GM10266 (cell line): ENCODE measurements around the gene OR13C4.
"Not testable (repeated sequence)": the region's sequence is repeated elsewhere in the genome, so short reads cannot be mapped to it uniquely, and the experiment has no call there.

Source experiments
- DNase-seq: peaks from one replicate; pipeline ENCODE4 v3.0.0; 2012; ENCODE audit errors: extremely low spot score
- TF ChIP-seq, protein P1 (sequence below): IDR thresholded peaks from 2 replicates; pipeline ENCODE4 v1.5.1; 2012; ENCODE audit warnings: mild to moderate bottlenecking, low read depth; ENCODE audit not compliant: control insufficient read depth, insufficient read depth; ENCODE audit errors: missing control alignments

Gene OR13C4

DNA sequence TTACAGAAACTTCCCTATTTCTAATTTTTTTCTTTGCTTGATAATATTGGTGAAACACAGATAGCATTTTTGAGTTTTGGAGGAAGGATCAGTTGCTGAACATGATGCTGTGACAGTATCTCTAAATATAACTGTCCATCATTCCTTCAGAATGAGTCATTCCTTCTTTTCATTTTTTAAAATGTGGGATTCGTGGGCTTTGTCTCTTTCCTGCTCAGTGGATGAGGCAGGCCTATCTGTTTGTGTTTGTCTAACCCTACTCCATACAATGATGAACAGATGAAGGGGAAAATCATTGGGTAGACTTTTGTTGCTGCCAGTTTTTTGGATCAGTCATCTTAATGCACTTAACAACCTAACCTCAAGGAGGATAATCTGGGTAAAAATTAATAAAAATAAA, 26.3 kb upstream of the OR13C4 start:
- DNase-seq, result no peak
- TF ChIP-seq, protein P1, sequence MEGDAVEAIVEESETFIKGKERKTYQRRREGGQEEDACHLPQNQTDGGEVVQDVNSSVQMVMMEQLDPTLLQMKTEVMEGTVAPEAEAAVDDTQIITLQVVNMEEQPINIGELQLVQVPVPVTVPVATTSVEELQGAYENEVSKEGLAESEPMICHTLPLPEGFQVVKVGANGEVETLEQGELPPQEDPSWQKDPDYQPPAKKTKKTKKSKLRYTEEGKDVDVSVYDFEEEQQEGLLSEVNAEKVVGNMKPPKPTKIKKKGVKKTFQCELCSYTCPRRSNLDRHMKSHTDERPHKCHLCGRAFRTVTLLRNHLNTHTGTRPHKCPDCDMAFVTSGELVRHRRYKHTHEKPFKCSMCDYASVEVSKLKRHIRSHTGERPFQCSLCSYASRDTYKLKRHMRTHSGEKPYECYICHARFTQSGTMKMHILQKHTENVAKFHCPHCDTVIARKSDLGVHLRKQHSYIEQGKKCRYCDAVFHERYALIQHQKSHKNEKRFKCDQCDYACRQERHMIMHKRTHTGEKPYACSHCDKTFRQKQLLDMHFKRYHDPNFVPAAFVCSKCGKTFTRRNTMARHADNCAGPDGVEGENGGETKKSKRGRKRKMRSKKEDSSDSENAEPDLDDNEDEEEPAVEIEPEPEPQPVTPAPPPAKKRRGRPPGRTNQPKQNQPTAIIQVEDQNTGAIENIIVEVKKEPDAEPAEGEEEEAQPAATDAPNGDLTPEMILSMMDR, result no peak

DNA sequence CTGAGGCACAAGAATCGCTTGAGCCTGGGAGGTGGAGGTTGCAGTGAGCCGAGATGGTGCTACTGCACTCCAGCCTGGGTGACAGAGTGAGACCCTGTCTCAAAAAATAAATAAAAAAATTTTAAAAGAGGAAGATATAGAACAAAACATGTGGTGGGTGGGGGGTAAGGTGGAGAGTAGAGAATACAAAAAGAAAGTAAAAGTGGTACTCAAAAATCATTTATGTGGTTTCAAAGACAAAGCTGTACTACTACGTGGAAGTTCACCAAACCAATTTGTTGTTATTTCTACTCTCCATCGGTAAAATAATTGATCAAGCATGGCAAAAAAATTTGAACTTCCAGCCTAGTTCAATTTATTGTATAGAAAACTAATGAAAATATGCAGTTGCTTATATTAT, 17.6 kb upstream of the OR13C4 start:
- TF ChIP-seq, protein P1, result no peak
- DNase-seq, result no peak

DNA sequence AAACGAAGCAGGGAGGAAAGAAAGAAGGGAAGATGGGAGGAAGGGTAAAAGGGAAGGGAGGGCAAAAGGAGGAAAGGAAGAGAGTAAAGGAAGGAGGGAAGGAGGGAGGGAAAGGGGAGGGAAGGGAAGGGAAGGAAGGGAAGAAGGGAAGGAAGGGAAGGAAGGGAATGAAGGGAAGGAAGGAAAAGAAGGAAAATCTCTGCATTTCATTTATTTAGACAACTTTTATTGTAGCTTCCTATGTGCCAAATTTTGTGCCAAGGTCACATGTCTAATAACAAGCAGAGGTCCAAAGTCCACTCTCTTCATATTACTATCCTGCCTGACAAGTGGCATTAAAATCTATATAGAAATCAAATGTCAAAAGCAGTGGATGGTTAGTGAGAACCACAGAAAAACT, 12.3 kb upstream of the OR13C4 start:
- TF ChIP-seq, protein P1, result no peak
- no peak for DNase-seq

DNA sequence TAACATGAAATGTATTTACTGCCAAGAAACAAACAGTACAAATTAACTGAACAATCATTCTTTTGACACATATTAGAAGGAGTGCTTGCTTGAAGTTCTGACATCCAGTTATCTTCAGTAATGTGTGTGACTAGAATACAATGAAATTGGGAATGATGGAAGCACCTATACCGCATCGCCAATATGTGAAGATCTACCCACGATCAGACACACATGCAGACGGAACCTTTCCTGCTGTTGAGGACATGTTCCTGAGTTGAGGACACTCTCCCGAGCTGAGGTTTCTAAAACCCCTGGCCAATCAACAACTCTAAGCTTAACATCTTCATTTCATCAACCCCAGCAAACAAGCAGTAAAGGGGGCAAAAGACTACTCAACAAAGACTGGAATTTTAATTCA, 9.7 kb upstream of the OR13C4 start, which contains the start of gene OR13C3:
TSS of gene OR13C3 (minus strand) at position 101 of the 400 bp plus-strand sequence. CDS start 133 bp downstream, outside the sequence.
- TF ChIP-seq, protein P1, result no peak
- DNase-seq, result no peak

DNA sequence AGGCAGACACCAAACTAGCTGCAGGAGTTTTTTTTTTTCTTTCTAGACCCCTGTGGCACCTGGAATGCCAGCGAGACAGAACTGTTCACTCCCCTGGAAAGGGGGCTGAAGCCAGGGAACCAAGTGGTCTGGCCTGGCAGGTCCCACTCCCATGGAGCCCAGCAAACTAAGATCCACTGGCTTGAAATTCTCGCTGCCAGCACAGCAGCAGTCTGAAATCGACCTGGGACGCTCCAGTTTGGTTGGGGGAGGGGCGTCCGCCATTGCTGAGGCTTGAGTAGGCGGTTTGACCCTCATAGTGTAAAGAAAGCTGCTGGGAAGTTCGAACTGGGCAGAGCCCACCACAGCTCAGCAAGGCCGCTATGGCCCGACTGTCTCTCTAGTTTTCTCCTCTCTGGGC, 6.8 kb downstream of the OR13C4 start:
- DNase-seq, result not testable (repeated sequence)

DNA sequence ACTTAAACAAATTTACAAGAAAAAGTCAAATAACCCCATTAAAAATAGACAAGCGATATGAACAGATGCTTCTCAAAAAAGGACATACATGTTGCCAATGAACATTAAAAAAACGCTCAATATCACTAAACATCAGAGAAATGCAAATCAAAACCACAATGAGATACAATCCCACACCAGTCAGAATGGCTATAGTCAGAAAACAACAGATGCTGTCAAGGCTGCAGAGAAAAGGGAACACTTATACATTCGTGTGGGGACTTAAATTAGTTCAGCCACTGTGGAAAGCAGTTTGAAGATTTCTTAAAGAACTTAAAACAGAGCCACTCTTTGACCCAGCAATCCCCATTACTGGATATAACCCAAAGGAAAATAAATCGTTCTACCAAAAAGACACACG, 12.1 kb downstream of the OR13C4 start:
- TF ChIP-seq, protein P1, result no peak
- DNase-seq, result no peak

DNA sequence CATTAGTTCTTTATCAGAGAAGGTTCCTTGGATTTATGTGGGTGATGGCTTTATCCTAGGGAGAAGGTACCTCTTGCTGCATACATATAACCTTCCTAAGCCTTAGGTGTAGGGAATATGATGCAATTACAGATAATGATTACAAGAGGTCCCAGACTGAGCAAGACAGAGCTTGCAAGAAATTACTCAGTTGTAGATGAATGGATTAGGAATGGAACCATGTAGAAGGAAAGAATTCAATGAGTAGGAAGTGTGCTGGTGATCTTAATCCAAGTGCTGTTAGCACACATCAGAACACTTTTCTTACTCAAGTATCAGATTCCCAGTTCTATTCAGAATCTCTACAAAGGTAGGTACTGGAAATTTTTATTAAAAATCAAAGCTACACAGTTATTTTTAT, 20.4 kb downstream of the OR13C4 start:
- no peak for DNase-seq
- TF ChIP-seq, protein P1, result no peak

DNA sequence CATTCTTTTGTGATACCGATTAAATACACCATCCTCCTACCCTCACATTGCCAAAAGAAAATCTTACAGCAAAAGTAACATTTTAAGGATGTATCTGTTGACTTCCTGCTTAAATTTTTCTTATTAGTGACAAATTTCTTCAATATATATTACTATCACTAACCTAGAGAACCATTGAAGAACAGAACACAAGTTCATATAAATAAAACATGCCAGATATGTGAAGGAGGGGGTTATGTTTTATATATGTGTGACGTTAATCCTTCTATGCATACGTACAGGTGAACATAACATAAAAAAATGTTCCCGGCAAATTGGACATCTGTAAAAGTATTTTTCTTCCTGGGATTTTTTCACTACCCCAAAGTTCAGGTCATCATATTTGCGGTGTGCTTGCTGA, 23.0 kb downstream of the OR13C4 start, which contains the start of gene OR13F1:
TSS of gene OR13F1 (plus strand) at position 301 of the 400 bp plus-strand sequence. CDS start at position 301, 0 bp downstream.
- DNase-seq, result no peak
- TF ChIP-seq, protein P1, result no peak
